Endothelial cell of umbilical vein (primary cell): ENCODE measurements around the gene TMCC3. TPM values are rescaled to one million over a fixed set of nuclear protein-coding genes. Genes with fewer than 3 reads are reported as not detected.

Experiments used
- BruUV-seq: library from RNA; stranded (reverse); fragments of 400-500 nt; replicated peaks from 2 replicates; lab custom pipeline; 2021; lab: Mats Ljungman, UMichigan
- CTCF ChIA-PET: fragments of 300-600, 350-600 bp; sonication (Branson Sonifier 250); formaldehyde crosslinking; loops from one replicate; lab custom pipeline; 2021; ENCODE audit warnings: antibody characterized with exemption, inconsistent platforms; lab: Charles Lee
- POLR2A ChIA-PET: fragments of 300-600, 350-600 bp; sonication (Branson Sonifier 250); formaldehyde crosslinking; loops from one replicate; lab custom pipeline; 2021; ENCODE audit warnings: antibody characterized with exemption, inconsistent platforms; lab: Charles Lee
- DNase-seq: peaks from one replicate; pipeline ENCODE4 v3.0.0-alpha.2; 2011; ENCODE audit warnings: low read depth, low spot score
- FAIRE-seq: peaks from 2 replicates; lab custom pipeline; 2011; peaks lifted over from hg19 to GRCh38; lab: Jason Lieb, UNC
- H2AFZ ChIP-seq: 2 replicates; pipeline ENCODE4 v1.6.0; 2012; ENCODE audit warnings: low read depth, low read length, control low read depth, inconsistent platforms
- H3K27ac ChIP-seq: 2 replicates; pipeline ENCODE4 v1.5.1; 2011; ENCODE audit warnings: low read depth, mild to moderate bottlenecking, control low read depth, low read length, moderate library complexity; ENCODE audit not compliant: insufficient read depth
- H3K27me3 ChIP-seq, 2 experiments: 2 replicates each; pipeline versions ENCODE4 v1.6.0 to v1.6.1; 2011; ENCODE audit warnings: low read length in 2 of 2, mixed read lengths in 1 of 2; ENCODE audit not compliant: control insufficient read depth in 2 of 2, insufficient read depth in 2 of 2
- H3K36me3 ChIP-seq, 2 experiments: 2 replicates in 1 of 2; 3 replicates in 1 of 2; pipeline ENCODE4 v1.5.1; 2011; ENCODE audit warnings: low read length in 2 of 2, mild to moderate bottlenecking in 1 of 2, moderate library complexity in 1 of 2; ENCODE audit not compliant: control insufficient read depth in 2 of 2, insufficient read depth in 2 of 2; ENCODE audit errors: extremely low read depth in 1 of 2
- H3K4me1 ChIP-seq: 3 replicates; pipeline ENCODE4 v1.5.1; 2011; ENCODE audit warnings: mild to moderate bottlenecking, low read length; ENCODE audit not compliant: control insufficient read depth, insufficient read depth; ENCODE audit errors: extremely low read depth
- H3K4me2 ChIP-seq: 2 replicates; pipeline ENCODE4 v1.6.1; 2011; ENCODE audit warnings: low read length, control low read depth, mixed read lengths; ENCODE audit not compliant: insufficient read depth
- H3K4me3 ChIP-seq, 3 experiments: fragments of 200-600 bp in 1 of 3; sonication (generic), shearing (Covaris generic) in 1 of 3; replicated peaks in 1 of 3; 2 replicates each; pipeline ENCODE4 v1.5.1; 2011 to 2016; ENCODE audit warnings: control low read depth in 3 of 3, low read length in 3 of 3, mild to moderate bottlenecking in 2 of 3, inconsistent platforms in 1 of 3, low read depth in 1 of 3, moderate library complexity in 1 of 3; ENCODE audit not compliant: insufficient read depth in 1 of 3
- H3K79me2 ChIP-seq: 2 replicates; pipeline ENCODE4 v1.6.0; 2012; ENCODE audit warnings: low read length, inconsistent platforms; ENCODE audit not compliant: control insufficient read depth, insufficient read depth
- H3K9ac ChIP-seq: replicated peaks from 2 replicates; pipeline ENCODE3; 2011; ENCODE audit warnings: low read length, control low read depth; ENCODE audit not compliant: insufficient read depth; ENCODE audit errors: extremely low read depth
- H3K9me1 ChIP-seq: replicated peaks from 3 replicates; pipeline ENCODE4 v1.6.0; 2011; ENCODE audit warnings: mild to moderate bottlenecking, low read length; ENCODE audit not compliant: control insufficient read depth, insufficient read depth; ENCODE audit errors: extremely low read depth
- H3K9me3 ChIP-seq: replicated peaks from 2 replicates; pipeline ENCODE4 v1.5.1; 2012; ENCODE audit warnings: low read length, inconsistent platforms; ENCODE audit not compliant: control insufficient read depth, insufficient read depth
- H4K20me1 ChIP-seq: replicated peaks from 2 replicates; pipeline ENCODE3; 2011; ENCODE audit warnings: mild to moderate bottlenecking, low read length; ENCODE audit not compliant: control insufficient read depth, insufficient read depth; ENCODE audit errors: extremely low read depth
- EZH2 ChIP-seq: IDR thresholded peaks from 2 replicates; pipeline ENCODE4 v1.6.1; 2012; ENCODE audit warnings: borderline replicate concordance, low read depth, mild to moderate bottlenecking, moderate library complexity, low read length, inconsistent platforms; ENCODE audit not compliant: severe bottlenecking
- FOS ChIP-seq: IDR thresholded peaks from 2 replicates; pipeline ENCODE4 v1.6.1; 2011; ENCODE audit warnings: mild to moderate bottlenecking, low read length, moderate library complexity, borderline replicate concordance; ENCODE audit not compliant: insufficient read depth
- GATA2 ChIP-seq: IDR thresholded peaks from 2 replicates; pipeline ENCODE4 v1.7.0; 2011; ENCODE audit warnings: low read depth, mild to moderate bottlenecking, moderate library complexity, mixed read lengths, low read length; ENCODE audit not compliant: insufficient read length, insufficient read depth
- JUN ChIP-seq: IDR thresholded peaks from 2 replicates; pipeline ENCODE4 v1.6.1; 2011; ENCODE audit warnings: borderline replicate concordance, low read depth; ENCODE audit not compliant: insufficient read length, insufficient read depth
- MYC ChIP-seq: IDR thresholded peaks from one replicate; pipeline ENCODE4 v1.6.1; 2011; ENCODE audit warnings: mild to moderate bottlenecking, low read depth, low read length
- POLR2A ChIP-seq: IDR thresholded peaks from 2 replicates; pipeline ENCODE4 v1.6.1; 2012; ENCODE audit warnings: low read depth, mild to moderate bottlenecking, control low read depth, low read length
- POLR2AphosphoS5 ChIP-seq: IDR thresholded peaks from 2 replicates; pipeline ENCODE4 v1.6.1; 2012; ENCODE audit warnings: low read depth, mild to moderate bottlenecking, control low read depth, low read length, moderate library complexity; ENCODE audit not compliant: insufficient read depth
- dilution Hi-C: fragments of 300-500 bp; cut with MboI; formaldehyde crosslinking; loops from one replicate; pipeline ENCODE4 v1.15.0; 2019; ENCODE audit warnings: low sequenced_read_pairs; ENCODE audit not compliant: extremely low pct_ligation_motif_present
- intact Hi-C: fragments of 100-400 bp; cut with micrococcal nuclease; formaldehyde crosslinking; loops from one replicate; pipeline ENCODE4 v1.10.0; 2022
- polyA plus RNA-seq, 4 experiments: library from polyadenylated mRNA; depleted of rRNA in 3 of 4; stranded (reverse) in 3 of 4; unstranded in 1 of 4; fragments of >200 nt; gene quantifications; 2 replicates each; pipeline versions ENCODE4 v1.2.1 to v1.2.3, GENCODE V29; 2011 to 2012; ENCODE audit warnings: missing spikeins in 1 of 4
- total RNA-seq: library from RNA; stranded (reverse); gene quantifications from 2 replicates; pipeline ENCODE4 v1.2.3, GENCODE V29; 2021
- TF ChIP-seq, protein P1 (sequence below): IDR thresholded peaks from 2 replicates; pipeline ENCODE4 v1.6.1; 2011; ENCODE audit not compliant: insufficient read depth, insufficient read length
- TF ChIP-seq, protein P2 (sequence below), 2 donors: IDR thresholded peaks; 1 replicate in 1 of 2; 2 replicates in 1 of 2; pipeline ENCODE4 v1.5.1; 2011; ENCODE audit warnings: low read length in 2 of 2, mild to moderate bottlenecking in 2 of 2, moderate library complexity in 2 of 2, control low read depth in 1 of 2, inconsistent platforms in 1 of 2, low read depth in 1 of 2; ENCODE audit not compliant: insufficient read depth in 1 of 2; ENCODE audit errors: extremely low read depth in 1 of 2

Gene TMCC3
- total and polyA plus RNA-seq, 2 donors (not counting 3 experiments of a cell fraction or from before 2014, with no cell fraction given), result 13.5 to 30.4 TPM

DNA sequence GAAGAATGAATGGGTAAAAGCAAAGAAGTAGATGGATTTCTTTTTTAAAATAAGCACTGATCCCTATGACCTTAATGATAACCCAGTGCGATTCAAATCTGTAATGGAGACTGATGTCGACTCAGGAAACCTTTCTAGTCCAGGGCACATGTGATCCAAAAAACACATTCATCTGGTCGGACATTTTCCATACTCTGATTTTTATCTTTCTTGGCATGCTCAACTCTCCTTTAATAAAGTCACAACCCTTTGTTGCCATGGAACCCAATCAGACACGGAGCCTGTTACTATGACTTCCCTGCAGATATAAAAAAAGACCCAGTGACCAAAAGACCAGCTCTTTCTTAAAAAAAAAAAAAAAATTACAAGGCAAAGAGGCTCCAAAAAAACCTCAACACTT lies 27.9 kb downstream of the TMCC3 start:
- peak overlapping the region; percentile 97 for H3K27ac ChIP-seq
- no peak overlapping the region for H2AFZ ChIP-seq
- no peaks in the 10 kb centered on the region for H3K9me1 ChIP-seq
- ChIA-PET CTCF (interaction anchor here (0.9 to 2.1 kb wide), 10 partner anchors 12 to 141 kb away, joined by 3 to 10 read pairs (median 4); no protein-coding TSS in a partner anchor), POLR2A (interaction anchor here (0.6 kb wide), 1 partner anchor 29 kb away, joined by 3 read pairs; no protein-coding TSS in a partner anchor)
- peak overlapping the region; percentile 99 for H3K4me2 ChIP-seq
- H3K4me3 ChIP-seq, result peak overlapping the region in 1 of 3 experiments; percentile 72
- no TSS peak for BruUV-seq
- H3K9ac ChIP-seq, result peak overlapping the region; percentile 90
- intact Hi-C loops, result loop anchor here (1.0 to 2.0 kb wide), 4 partner anchors 22 to 52 kb away; no protein-coding TSS in a partner anchor
- DNase-seq, result peak; percentile 93
- H3K9me3 ChIP-seq, result no peaks in the 10 kb centered on the region
- peak; percentile 65 for FAIRE-seq
- TF ChIP-seq GATA2, result peak; percentile 80
- TF ChIP-seq MYC, result no peak
- TF ChIP-seq, protein P1, sequence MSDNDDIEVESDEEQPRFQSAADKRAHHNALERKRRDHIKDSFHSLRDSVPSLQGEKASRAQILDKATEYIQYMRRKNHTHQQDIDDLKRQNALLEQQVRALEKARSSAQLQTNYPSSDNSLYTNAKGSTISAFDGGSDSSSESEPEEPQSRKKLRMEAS, result peak; percentile 29
- peak; percentile 36 for TF ChIP-seq JUN
- peak; percentile 31 for TF ChIP-seq POLR2A
- TF ChIP-seq FOS, result no peak
- TF ChIP-seq EZH2, result no peak
- TF ChIP-seq POLR2AphosphoS5, result no peak
- TF ChIP-seq, protein P2, sequence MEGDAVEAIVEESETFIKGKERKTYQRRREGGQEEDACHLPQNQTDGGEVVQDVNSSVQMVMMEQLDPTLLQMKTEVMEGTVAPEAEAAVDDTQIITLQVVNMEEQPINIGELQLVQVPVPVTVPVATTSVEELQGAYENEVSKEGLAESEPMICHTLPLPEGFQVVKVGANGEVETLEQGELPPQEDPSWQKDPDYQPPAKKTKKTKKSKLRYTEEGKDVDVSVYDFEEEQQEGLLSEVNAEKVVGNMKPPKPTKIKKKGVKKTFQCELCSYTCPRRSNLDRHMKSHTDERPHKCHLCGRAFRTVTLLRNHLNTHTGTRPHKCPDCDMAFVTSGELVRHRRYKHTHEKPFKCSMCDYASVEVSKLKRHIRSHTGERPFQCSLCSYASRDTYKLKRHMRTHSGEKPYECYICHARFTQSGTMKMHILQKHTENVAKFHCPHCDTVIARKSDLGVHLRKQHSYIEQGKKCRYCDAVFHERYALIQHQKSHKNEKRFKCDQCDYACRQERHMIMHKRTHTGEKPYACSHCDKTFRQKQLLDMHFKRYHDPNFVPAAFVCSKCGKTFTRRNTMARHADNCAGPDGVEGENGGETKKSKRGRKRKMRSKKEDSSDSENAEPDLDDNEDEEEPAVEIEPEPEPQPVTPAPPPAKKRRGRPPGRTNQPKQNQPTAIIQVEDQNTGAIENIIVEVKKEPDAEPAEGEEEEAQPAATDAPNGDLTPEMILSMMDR (IDR thresholded peaks at IDR 0.05; ENCODE audit: extremely low read depth in 1 of 2, insufficient read depth in 1 of 2, low read depth in 1 of 2, low read length in 2 of 2), result no peak
- peaks cover 63% of the 10 kb centered on the region for H3K79me2 ChIP-seq
- H3K36me3 ChIP-seq, result peaks cover 0 to 2% of the 10 kb centered on the region in 2 experiments
- dilution Hi-C loops, result no loop called here
- H3K4me1 ChIP-seq, result peaks cover 37% of the 10 kb centered on the region
- no peaks in the 10 kb centered on the region for H3K27me3 ChIP-seq
- H4K20me1 ChIP-seq, result no peaks in the 10 kb centered on the region
